ENCODE measurements around the gene CELF4.

The CELF4 gene

DNA sequence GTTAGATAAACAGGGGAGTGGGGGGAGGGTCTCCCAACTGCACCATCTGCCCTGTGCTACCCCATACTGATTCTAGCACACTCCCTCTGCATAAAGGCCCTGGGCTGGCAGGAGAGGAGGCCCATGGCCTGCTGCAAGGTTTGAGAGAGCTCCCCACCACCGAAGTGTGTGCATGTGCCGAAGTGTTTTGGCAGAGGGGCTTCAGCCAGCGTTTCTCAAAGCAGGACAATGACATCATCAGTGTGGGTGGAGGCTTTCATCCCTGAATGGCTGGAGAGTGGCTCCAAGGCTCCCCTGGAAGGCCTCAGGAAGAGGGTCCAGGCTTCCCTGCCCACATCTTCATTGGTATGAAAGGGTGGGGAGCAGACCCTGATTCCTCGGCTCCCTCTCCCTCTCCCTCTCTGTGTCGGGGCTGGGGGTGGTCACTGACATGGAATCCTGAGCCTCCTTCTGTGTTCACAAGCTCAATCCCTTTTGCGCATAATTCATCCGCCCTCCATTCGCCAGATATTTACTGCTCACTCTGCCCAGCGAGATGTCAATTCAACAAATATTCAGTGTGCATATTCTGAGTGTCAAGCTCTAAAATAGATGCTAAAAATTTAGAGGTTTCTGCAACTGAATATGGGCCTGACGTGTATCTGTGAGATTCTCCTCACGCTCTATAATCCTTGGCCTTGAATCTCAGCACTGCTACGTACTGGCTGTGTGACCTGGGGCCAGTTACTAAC, 122.1 kb downstream of the CELF4 start:
- H3K27ac ChIP-seq (ENCODE audit: low read length) = no peak overlapping the region
- no peaks in the 10 kb centered on the region for H3K4me1 ChIP-seq (ENCODE audit: control insufficient read depth, insufficient read depth, low read length)
- H3K27me3 ChIP-seq (ENCODE audit: control insufficient read depth in 1 of 2, insufficient read depth in 2 of 2, low read length in 2 of 2) = peaks cover 5 to 13% of the 10 kb centered on the region in 2 donors
- H3K36me3 ChIP-seq (ENCODE audit: control insufficient read depth in 2 of 2, insufficient read depth in 2 of 2, low read length in 2 of 2) = no peaks in the 10 kb centered on the region
- H3K4me3 ChIP-seq (ENCODE audit: low read length in 2 of 2) = no peak overlapping the region
- no peak overlapping the region for H3K9ac ChIP-seq (ENCODE audit: low read length in 2 of 2)
- H3K9me3 ChIP-seq (ENCODE audit: control insufficient read depth in 2 of 2, low read length in 2 of 2) = no peaks in the 10 kb centered on the region

DNA sequence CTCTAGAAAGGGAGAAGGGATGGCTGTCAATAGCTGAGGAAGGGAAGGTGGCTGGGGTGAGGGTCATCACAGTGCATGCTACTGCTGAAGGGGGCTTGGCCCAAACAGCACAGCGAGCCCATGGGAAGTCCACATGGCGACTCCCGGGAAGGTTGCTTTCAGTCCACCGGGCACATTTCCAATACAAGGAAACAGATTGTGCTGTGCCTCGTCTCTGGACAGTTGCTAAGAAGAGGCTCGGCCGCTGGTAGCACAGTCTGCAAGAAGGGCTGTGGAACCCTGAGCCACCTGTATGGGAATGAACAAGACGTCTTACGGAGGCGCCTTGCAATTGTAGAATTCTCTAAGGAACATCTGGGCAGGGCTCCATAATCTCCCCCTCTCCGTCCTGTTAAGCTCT, 123.1 kb downstream of the CELF4 start:
- Histone ChIP-seq H3K4me1 (ENCODE audit: control insufficient read depth, insufficient read depth, low read length) (no peaks in the 10 kb centered on the region), H3K27me3 (ENCODE audit: control insufficient read depth in 1 of 2, insufficient read depth in 2 of 2, low read length in 2 of 2) (peaks cover 5 to 13% of the 10 kb centered on the region in 2 donors), H3K36me3 (ENCODE audit: control insufficient read depth in 2 of 2, insufficient read depth in 2 of 2, low read length in 2 of 2) (no peaks in the 10 kb centered on the region), H3K27ac (ENCODE audit: low read length) (no peak overlapping the region), H3K9me3 (ENCODE audit: control insufficient read depth in 2 of 2, low read length in 2 of 2) (peaks cover 0 to 8% of the 10 kb centered on the region in 2 donors), H3K9ac (ENCODE audit: low read length in 2 of 2) (no peak overlapping the region), H3K4me3 (ENCODE audit: low read length in 2 of 2) (no peak overlapping the region)

DNA sequence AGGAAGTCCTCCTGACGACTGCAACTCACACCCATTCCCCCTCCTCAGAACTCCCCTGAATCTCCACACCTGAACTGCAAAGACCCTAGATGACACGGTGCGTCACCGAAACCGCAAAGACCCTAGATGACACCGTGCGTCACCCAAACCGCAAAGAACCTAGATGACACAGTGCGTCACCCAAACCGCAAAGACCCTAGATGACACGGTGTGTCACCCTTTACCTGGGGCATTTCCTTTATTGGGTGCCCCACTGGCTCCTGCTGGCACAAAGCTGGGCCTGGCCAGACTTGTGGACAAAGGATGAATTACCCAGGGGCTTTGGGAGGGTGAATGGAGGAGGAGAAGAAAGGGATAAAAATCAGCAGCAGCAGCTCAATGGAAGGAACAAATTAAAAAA, 123.8 kb downstream of the CELF4 start:
- no peak overlapping the region for H3K27ac ChIP-seq (ENCODE audit: low read length)
- H3K36me3 ChIP-seq (ENCODE audit: control insufficient read depth in 2 of 2, insufficient read depth in 2 of 2, low read length in 2 of 2) = no peaks in the 10 kb centered on the region
- peaks cover 5 to 16% of the 10 kb centered on the region in 2 donors for H3K27me3 ChIP-seq (ENCODE audit: control insufficient read depth in 1 of 2, insufficient read depth in 2 of 2, low read length in 2 of 2)
- no peaks in the 10 kb centered on the region for H3K4me1 ChIP-seq (ENCODE audit: control insufficient read depth, insufficient read depth, low read length)
- no peak overlapping the region for H3K4me3 ChIP-seq (ENCODE audit: low read length in 2 of 2)
- H3K9ac ChIP-seq (ENCODE audit: low read length in 2 of 2) = no peak overlapping the region
- H3K9me3 ChIP-seq (ENCODE audit: control insufficient read depth in 2 of 2, low read length in 2 of 2) = peaks cover 0 to 8% of the 10 kb centered on the region in 2 donors

DNA sequence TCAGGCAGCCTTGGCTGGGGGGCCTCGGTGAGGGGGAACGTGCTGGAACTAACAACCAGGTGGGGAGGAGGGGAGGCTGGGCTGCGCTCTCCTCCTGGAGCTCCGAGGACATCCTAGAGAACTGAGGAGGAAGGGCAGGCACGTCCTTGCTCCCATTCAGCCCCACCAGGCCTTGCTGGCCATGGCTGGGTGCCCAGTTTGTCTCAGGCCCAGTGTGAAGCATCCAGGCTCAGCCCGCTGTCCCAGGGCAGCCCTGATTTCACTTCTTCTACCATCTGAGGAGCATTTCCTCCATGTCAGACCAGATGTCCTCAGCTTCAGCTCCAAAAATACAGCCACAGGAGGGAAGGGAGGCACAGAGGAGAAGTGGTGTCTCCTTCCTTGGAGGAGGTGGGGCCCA, 125.4 kb downstream of the CELF4 start:
- H3K4me3 ChIP-seq (ENCODE audit: low read length in 2 of 2) = no peak overlapping the region
- no peaks in the 10 kb centered on the region for H3K4me1 ChIP-seq (ENCODE audit: control insufficient read depth, insufficient read depth, low read length)
- H3K36me3 ChIP-seq (ENCODE audit: control insufficient read depth in 2 of 2, insufficient read depth in 2 of 2, low read length in 2 of 2) = no peaks in the 10 kb centered on the region
- H3K9me3 ChIP-seq (ENCODE audit: control insufficient read depth in 2 of 2, low read length in 2 of 2) = peaks cover 0 to 8% of the 10 kb centered on the region in 2 donors
- H3K9ac ChIP-seq (ENCODE audit: low read length in 2 of 2) = no peak overlapping the region
- no peak overlapping the region for H3K27ac ChIP-seq (ENCODE audit: low read length)
- H3K27me3 ChIP-seq (ENCODE audit: control insufficient read depth in 1 of 2, insufficient read depth in 2 of 2, low read length in 2 of 2) = peaks cover 5 to 16% of the 10 kb centered on the region in 2 donors

DNA sequence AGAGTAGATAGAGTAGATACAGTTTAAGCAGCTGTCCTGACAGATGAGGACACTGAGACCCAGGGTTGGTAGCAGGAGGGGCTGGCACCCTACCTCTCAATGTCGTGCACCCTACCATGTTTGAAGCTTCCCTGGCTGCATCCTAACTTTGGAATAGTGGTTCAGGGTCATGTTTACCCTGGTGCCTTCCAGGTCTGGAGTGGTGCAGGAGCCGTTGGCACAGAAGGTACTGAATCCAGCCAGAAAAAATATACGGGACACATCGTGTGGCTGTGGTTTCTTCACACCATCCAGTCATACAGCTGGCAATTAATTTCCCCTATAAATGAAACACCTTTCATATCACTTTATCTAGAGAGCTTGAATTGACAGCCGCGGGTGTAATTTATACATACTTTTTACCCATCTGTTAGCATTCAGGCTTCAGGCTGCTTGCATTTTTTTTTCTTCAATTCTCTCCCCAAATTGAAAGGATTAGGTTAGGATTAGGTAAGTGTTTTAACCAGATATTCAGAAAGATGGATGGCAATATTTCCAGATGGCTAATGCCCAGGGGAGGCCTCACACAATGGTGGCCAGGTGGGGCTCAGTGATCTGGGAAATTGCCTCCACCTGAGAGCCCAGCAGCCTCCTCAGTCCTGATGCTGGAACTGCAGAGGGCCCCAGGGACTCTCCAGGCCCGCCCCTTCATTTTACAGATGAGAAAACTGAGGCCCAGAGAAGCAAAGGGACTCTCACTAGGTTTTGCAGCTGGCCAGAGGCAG, 127.0 kb downstream of the CELF4 start:
- H3K9me3 ChIP-seq (ENCODE audit: control insufficient read depth in 2 of 2, low read length in 2 of 2) = peaks cover 0 to 8% of the 10 kb centered on the region in 2 donors
- H3K27ac ChIP-seq (ENCODE audit: low read length) = no peak overlapping the region
- H3K36me3 ChIP-seq (ENCODE audit: control insufficient read depth in 2 of 2, insufficient read depth in 2 of 2, low read length in 2 of 2) = no peaks in the 10 kb centered on the region
- no peak overlapping the region for H3K9ac ChIP-seq (ENCODE audit: low read length in 2 of 2)
- H3K4me3 ChIP-seq (ENCODE audit: low read length in 2 of 2) = no peak overlapping the region
- H3K4me1 ChIP-seq (ENCODE audit: control insufficient read depth, insufficient read depth, low read length) = no peaks in the 10 kb centered on the region
- H3K27me3 ChIP-seq (ENCODE audit: control insufficient read depth in 1 of 2, insufficient read depth in 2 of 2, low read length in 2 of 2) = peaks cover 5 to 10% of the 10 kb centered on the region in 2 donors

DNA sequence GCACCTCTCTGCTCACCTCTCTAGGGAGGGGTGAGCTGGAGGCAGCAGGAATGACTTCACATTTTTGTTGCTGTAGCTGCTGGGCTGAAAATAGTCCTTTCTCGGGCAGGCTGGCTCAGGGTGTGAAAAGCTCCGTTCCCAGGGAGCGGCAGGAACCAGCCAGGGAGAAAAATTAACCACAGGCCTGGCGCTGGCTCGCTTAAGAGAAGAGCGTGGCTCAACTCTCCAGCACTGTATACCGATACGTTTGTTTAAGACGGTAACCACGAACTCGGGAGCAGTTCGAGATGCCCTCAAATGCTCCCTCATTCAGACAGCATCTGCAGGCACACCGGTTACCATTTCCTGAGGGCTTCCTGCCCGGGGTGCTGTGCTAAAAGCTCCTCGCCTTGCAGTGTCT, 129.6 kb downstream of the CELF4 start:
- no peaks in the 10 kb centered on the region for H3K36me3 ChIP-seq (ENCODE audit: control insufficient read depth in 2 of 2, insufficient read depth in 2 of 2, low read length in 2 of 2)
- H3K4me1 ChIP-seq (ENCODE audit: control insufficient read depth, insufficient read depth, low read length) = no peaks in the 10 kb centered on the region
- H3K27ac ChIP-seq (ENCODE audit: low read length) = no peak overlapping the region
- H3K4me3 ChIP-seq (ENCODE audit: low read length in 2 of 2) = no peak overlapping the region
- no peak overlapping the region for H3K9ac ChIP-seq (ENCODE audit: low read length in 2 of 2)
- peaks cover 0 to 8% of the 10 kb centered on the region in 2 donors for H3K9me3 ChIP-seq (ENCODE audit: control insufficient read depth in 2 of 2, low read length in 2 of 2)
- peaks cover 5% of the 10 kb centered on the region in 2 donors for H3K27me3 ChIP-seq (ENCODE audit: control insufficient read depth in 1 of 2, insufficient read depth in 2 of 2, low read length in 2 of 2)

DNA sequence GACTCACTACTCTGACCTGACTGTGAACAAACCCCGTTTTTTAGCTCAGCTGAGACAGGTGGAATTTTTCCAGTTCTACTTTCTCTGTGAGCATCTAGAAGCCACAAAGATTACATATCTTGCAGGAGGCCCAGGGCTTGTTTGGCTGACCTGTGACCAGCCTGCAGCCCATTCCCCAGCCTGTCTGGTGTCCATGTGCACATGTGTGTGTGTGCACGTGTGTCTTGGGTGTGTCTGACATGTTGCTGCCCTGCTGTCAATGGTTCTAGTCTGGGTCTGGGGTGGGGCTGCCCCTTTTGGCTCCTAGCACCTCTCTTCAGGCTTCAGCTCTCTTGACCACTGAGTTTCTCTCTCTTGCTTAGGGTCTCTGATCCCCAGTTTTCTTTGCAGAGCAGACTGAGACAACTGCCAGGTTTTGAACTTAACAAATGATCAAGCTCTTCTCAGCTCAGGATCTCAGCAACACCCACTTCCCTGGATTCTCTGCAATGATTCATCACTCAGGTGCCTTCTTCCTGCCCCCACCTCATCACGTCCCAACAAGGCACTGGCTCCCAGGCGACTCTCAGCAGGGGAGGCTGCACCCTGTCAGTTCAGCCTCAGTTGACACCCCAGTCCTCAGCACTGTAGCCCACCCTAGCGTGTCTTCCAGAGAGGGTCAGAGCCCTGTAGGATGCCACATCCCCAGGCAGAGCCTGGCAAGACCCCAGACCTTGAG, 130.3 kb downstream of the CELF4 start:
- no peaks in the 10 kb centered on the region for H3K4me1 ChIP-seq (ENCODE audit: control insufficient read depth, insufficient read depth, low read length)
- H3K4me3 ChIP-seq (ENCODE audit: low read length in 2 of 2) = no peak overlapping the region
- H3K9me3 ChIP-seq (ENCODE audit: control insufficient read depth in 2 of 2, low read length in 2 of 2) = peaks cover 0 to 8% of the 10 kb centered on the region in 2 donors
- no peaks in the 10 kb centered on the region for H3K36me3 ChIP-seq (ENCODE audit: control insufficient read depth in 2 of 2, insufficient read depth in 2 of 2, low read length in 2 of 2)
- no peak overlapping the region for H3K27ac ChIP-seq (ENCODE audit: low read length)
- H3K9ac ChIP-seq (ENCODE audit: low read length in 2 of 2) = no peak overlapping the region
- peaks cover 2 to 4% of the 10 kb centered on the region in 2 donors for H3K27me3 ChIP-seq (ENCODE audit: control insufficient read depth in 1 of 2, insufficient read depth in 2 of 2, low read length in 2 of 2)

DNA sequence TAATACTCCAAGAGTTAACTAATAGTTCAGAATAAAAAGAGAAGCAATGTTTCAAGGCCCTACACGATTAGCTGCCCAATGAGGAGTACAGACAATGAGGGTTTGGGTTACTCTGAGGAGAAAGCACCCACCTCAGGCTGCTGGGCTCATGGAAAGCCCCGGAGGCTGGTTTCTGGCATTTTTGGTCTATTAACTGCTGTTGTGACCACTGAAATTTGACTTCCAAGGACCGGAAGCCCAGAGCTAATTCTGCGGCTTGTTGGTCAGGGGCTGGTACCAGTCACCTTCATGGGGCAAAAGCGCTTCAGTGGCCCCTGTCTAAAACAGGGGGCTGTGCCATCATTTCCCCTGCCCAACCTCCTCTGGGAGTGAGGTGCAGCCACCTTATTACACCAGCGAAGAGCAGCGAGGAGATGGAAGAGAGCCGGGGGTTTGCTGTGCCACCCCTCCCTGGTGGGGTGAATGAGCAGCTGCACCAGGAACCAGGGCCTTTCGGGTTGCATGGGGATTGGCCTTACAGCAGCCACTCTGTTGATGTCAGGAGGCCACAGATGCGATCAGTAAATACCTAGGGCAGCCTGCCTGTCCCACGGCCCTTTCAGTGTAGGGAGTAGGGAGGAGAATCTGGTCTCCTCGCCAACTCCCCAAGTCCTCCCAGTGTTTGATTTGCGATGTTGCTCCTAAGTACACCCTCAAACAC, 131.3 kb downstream of the CELF4 start:
- H3K9me3 ChIP-seq (ENCODE audit: control insufficient read depth in 2 of 2, low read length in 2 of 2) = peaks cover 0 to 8% of the 10 kb centered on the region in 2 donors
- no peak overlapping the region for H3K27ac ChIP-seq (ENCODE audit: low read length)
- H3K9ac ChIP-seq (ENCODE audit: low read length in 2 of 2) = no peak overlapping the region
- H3K4me3 ChIP-seq (ENCODE audit: low read length in 2 of 2) = no peak overlapping the region
- H3K27me3 ChIP-seq (ENCODE audit: control insufficient read depth in 1 of 2, insufficient read depth in 2 of 2, low read length in 2 of 2) = peaks cover 0 to 3% of the 10 kb centered on the region in 2 donors
- H3K36me3 ChIP-seq (ENCODE audit: control insufficient read depth in 2 of 2, insufficient read depth in 2 of 2, low read length in 2 of 2) = no peaks in the 10 kb centered on the region
- H3K4me1 ChIP-seq (ENCODE audit: control insufficient read depth, insufficient read depth, low read length) = no peaks in the 10 kb centered on the region

DNA sequence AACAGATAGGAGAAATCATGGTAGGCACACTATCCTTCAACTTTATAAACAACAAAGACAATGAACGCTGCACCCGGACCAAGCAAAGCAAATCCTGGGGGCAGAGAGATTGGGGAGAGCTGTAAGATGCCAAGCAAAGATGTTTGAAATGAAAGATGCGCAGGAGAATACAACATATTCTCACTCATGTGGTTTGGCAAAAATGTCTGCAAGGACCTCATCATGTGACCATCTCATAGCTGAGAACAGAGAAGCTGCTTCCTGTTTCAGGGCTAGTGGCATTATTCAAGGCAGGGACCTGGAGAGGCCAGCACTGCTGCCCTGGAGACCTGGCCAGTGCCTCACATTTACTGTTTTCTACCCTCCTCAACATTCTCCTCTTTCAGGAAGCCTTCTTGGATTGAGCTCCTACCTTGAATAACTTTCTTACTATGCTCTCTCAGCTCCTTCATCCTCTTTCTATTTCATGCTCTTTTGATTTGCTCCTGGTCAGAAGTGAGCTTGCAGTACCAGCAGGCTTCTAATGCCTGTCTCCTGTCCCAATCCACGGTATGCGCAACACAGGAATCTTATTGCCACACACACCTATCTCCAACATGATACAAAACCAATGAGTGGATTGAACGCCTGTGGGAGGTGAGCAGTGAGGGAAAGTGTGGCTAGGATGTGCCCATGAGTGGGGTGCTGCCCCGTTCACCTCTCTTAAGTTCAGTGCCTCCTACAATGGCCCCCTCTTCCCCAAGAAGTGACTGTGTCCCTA, 133.0 kb downstream of the CELF4 start:
- Histone ChIP-seq H3K27ac (ENCODE audit: low read length) (no peak overlapping the region), H3K4me1 (ENCODE audit: control insufficient read depth, insufficient read depth, low read length) (no peaks in the 10 kb centered on the region), H3K9ac (ENCODE audit: low read length in 2 of 2) (no peak overlapping the region), H3K36me3 (ENCODE audit: control insufficient read depth in 2 of 2, insufficient read depth in 2 of 2, low read length in 2 of 2) (no peaks in the 10 kb centered on the region), H3K9me3 (ENCODE audit: control insufficient read depth in 2 of 2, low read length in 2 of 2) (peaks cover 0 to under 1% of the 10 kb centered on the region in 2 donors), H3K27me3 (ENCODE audit: control insufficient read depth in 1 of 2, insufficient read depth in 2 of 2, low read length in 2 of 2) (peaks cover 0 to 3% of the 10 kb centered on the region in 2 donors), H3K4me3 (ENCODE audit: low read length in 2 of 2) (no peak overlapping the region)

Data from stomach smooth muscle (tissue), 2 donors.